OCI-LY1 (cell line): ENCODE measurements around the gene TCL1A.

ENCODE experiments used
- EZH2 ChIP-seq: fragments of 200-600 bp; sonication (generic), shearing (Covaris generic); IDR thresholded peaks from 2 replicates; pipeline ENCODE4 v1.8.0; 2017; ENCODE audit warnings: borderline replicate concordance, mixed run types, mild to moderate bottlenecking, antibody characterized with exemption, low read length, moderate library complexity, mixed read lengths
- TF ChIP-seq, protein P1 (sequence below): fragments of 200-600 bp; sonication (generic), shearing (Covaris generic); IDR thresholded peaks from 2 replicates; pipeline ENCODE4 v1.5.1; 2017; ENCODE audit warnings: mild to moderate bottlenecking, antibody characterized with exemption, low read length, moderate library complexity, mixed read lengths

DNA sequence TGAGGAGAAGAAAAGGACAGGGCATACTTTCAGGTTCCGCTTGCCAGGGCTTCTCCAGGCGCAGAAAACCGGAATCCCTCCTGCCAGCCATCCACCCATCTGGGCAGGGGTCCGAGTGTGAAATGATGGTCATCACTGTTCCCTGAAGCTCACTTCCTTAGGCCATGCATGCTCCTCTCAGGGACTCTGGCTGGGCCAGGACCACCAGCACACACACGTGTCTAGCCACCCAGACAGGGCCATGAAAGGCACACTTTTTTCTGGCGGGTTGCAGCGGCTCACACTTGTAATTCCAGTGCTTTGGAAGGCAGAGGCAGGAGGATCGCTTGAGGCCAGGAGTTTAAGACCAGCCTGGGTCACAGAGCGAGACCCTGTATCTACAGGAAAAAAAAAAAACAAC lies 1.5 kb downstream of the TCL1A start:
- TF ChIP-seq, protein P1, sequence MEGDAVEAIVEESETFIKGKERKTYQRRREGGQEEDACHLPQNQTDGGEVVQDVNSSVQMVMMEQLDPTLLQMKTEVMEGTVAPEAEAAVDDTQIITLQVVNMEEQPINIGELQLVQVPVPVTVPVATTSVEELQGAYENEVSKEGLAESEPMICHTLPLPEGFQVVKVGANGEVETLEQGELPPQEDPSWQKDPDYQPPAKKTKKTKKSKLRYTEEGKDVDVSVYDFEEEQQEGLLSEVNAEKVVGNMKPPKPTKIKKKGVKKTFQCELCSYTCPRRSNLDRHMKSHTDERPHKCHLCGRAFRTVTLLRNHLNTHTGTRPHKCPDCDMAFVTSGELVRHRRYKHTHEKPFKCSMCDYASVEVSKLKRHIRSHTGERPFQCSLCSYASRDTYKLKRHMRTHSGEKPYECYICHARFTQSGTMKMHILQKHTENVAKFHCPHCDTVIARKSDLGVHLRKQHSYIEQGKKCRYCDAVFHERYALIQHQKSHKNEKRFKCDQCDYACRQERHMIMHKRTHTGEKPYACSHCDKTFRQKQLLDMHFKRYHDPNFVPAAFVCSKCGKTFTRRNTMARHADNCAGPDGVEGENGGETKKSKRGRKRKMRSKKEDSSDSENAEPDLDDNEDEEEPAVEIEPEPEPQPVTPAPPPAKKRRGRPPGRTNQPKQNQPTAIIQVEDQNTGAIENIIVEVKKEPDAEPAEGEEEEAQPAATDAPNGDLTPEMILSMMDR, result no peak
- no peak for TF ChIP-seq EZH2
